GM12873 (cell line): ENCODE measurements around the gene RABAC1.

ENCODE experiments used
- TF ChIP-seq, protein P1 (sequence below): IDR thresholded peaks from 2 replicates; pipeline ENCODE4 v1.5.1; 2012; ENCODE audit warnings: low read depth, mild to moderate bottlenecking, moderate library complexity, low read length, control low read depth; ENCODE audit not compliant: insufficient read depth; ENCODE audit errors: missing control alignments

RABAC1 gene

DNA sequence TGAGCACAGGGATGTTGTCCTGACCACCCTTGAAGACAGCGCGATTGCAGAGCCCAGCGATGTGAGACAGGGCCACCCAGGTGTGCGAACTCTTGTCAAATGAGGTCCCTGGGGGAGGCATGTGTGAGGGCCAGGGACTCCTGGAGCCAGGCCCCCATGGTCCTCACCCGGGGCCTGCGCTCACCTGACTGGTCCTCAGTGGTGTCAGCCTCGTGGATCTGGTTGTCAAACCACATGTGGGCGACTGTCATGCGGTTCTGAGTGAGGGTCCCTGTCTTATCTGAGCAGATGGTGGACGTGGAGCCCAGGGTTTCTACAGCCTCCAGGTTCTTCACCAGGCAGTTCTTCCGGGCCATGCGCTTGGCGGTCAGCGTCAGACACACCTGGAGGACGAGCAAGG, 22.6 kb upstream of the RABAC1 start:
- TF ChIP-seq, protein P1, sequence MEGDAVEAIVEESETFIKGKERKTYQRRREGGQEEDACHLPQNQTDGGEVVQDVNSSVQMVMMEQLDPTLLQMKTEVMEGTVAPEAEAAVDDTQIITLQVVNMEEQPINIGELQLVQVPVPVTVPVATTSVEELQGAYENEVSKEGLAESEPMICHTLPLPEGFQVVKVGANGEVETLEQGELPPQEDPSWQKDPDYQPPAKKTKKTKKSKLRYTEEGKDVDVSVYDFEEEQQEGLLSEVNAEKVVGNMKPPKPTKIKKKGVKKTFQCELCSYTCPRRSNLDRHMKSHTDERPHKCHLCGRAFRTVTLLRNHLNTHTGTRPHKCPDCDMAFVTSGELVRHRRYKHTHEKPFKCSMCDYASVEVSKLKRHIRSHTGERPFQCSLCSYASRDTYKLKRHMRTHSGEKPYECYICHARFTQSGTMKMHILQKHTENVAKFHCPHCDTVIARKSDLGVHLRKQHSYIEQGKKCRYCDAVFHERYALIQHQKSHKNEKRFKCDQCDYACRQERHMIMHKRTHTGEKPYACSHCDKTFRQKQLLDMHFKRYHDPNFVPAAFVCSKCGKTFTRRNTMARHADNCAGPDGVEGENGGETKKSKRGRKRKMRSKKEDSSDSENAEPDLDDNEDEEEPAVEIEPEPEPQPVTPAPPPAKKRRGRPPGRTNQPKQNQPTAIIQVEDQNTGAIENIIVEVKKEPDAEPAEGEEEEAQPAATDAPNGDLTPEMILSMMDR, result no peak

DNA sequence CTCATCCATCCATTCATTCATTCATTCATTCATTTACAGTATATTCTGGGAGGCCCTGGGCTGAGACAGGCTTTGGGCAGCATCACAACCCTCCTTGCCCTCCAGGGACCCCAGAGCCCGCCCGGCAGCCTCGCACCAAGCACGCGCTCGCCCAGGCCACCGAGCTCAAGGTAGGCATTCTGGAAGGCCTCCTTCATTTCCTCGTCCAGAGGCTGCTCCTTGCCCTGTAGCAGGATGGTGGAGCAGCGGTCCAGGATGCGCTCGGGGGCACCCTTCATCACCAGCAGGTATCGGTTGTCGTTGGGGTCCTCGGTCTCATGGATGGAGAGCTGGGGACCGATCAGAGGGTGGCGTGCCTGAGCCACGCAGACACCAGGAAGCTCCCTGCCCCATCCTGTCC, 19.3 kb upstream of the RABAC1 start:
- TF ChIP-seq, protein P1, result no peak

DNA sequence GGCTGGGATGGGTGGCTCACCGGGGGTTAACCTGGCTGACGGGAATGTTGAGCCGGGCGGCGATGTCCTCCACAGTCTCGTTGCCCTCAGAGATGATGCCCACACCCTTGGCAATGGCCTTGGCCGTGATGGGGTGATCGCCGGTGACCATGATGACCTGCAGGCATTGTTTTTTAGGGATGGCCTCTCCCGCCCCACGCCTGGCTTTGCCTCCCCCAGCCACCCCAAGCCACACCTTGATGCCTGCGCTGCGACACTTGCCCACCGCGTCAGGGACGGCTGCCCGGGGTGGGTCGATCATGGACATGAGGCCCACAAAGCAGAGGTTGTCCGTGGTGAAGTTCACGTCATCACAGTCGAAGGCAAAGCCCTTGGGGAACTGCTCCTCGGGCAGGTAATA, 18.8 kb upstream of the RABAC1 start:
- TF ChIP-seq, protein P1, result no peak

DNA sequence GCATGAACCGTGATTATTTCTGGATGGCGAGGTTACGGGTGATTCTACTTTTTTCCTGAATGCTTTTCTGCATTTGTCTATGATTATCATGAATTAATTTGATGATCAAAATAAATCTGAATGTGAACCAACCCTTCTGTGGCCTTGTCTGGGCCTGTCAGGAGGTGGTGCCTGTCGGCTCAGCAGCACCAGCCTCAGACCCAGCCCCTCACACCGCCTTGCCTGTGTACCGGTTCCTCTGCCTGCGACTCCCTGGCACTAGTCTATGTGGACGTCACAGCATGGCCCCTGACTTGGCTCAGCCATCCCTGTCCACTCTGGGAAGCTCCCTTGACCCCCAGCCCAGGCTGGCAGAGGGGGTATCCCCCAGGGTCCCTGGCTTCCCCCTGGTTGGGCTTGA, 15.5 kb upstream of the RABAC1 start:
- TF ChIP-seq, protein P1, result no peak

DNA sequence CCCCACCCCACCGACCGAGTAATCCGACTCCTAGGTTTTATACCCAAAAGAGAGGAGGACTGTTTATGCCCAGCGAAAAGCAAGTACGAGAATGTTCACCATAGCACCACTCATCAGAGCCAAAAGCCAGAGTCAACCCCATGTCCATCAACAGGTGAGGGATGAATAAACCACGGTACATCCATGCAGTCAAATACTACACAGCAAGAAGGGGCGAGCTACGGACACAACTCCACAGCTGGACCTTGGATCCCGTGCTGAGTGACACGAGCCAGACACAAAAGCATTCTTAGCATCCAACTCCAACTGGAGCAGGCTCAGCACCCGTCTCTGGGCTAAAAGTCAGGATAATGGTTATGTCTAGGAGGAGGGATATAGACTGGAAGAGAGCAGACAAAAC, 12.2 kb upstream of the RABAC1 start:
- TF ChIP-seq, protein P1, result no peak

DNA sequence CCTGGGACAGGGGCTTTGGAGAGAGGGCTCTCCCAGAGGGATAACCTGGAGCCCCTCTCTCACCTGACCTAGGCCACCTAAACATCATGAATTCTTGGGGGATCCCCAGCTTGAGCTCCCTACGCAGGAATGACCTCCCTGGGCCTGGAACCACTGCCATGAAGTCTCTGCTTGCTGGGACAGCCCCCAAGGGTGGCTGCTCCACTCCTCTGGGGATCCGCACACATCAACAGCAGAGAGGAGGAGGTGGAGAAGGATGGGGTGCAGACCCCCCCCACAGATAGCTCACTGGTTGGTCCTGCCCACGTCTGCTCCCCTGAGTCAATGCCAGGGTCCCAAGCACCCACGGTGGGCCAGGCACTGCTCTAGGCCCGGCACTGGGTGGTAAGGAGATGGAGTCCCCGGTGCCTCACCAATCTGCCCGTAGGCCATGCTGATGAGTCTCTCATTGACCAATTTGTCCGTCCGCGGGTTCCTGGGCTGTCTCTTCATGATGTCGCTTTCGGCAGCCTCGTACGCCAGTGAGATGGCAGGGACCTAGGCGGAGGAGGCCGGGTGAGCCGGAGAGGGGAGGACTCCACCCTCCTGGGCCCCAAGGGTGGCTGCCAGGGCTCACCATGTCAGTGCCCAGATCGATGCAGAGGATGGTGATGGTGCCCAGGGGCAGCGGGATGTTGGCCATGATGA, 10.8 kb upstream of the RABAC1 start:
- TF ChIP-seq, protein P1, result no peak

DNA sequence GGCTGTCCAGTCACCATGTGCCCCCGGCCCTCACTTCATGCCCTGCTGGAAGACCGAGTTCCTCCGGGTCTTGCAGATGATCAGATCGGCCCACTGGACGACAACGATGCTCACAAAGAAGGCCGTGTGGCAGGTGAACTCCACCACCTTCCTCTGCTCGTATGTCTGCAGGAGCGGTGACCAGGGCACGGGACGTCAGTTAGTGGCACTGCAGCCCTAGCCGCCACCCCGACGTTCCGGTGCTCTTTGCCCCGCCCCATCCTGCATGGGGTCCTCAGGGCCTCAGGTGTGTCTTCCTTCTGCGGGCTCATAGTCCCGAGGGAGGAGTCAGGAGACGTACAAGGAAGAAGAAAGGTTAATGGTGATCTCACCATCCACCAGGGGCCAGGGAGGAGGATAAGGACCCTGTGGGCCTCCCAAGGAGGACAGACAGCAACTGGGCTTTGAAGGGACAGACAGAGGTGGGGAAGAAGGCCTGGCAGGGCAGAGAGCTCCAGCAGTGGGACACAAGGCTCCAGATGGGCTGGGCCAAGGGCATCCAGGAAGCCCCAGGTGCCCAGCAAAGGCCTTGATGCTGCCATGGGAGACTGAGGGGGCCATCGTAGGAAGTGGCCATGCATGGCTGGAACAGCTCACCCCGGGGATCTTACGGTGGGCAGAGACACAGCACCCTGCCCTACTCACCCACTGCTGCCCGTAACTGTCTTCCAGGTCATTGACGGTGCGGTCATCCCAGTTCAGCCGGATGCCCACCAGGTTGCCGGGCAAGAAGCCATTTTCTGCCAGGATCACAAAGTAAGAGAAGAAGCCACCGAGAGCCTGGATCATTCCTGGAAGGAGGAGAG, 9.9 kb upstream of the RABAC1 start:
- TF ChIP-seq, protein P1, result no peak
